Tibial nerve (tissue), 3 donors: ENCODE results near the gene MED16.

Experiments used
- CTCF ChIP-seq, 5 experiments: fragments of 200-600 bp in 3 of 5; fragments of 450-650 bp in 2 of 5; sonication (generic) in 3 of 5; IDR thresholded peaks; one replicate each; pipeline ENCODE4 v1.5.1; 2016 to 2019; ENCODE audit warnings: antibody characterized with exemption in 5 of 5, mild to moderate bottlenecking in 3 of 5, moderate library complexity in 2 of 5
- POLR2A ChIP-seq, 2 donors: fragments of 450-650 bp; IDR thresholded peaks; one replicate each; pipeline ENCODE4 v1.6.1; 2017; ENCODE audit warnings: antibody characterized with exemption in 2 of 2, mild to moderate bottlenecking in 2 of 2, moderate library complexity in 2 of 2

DNA sequence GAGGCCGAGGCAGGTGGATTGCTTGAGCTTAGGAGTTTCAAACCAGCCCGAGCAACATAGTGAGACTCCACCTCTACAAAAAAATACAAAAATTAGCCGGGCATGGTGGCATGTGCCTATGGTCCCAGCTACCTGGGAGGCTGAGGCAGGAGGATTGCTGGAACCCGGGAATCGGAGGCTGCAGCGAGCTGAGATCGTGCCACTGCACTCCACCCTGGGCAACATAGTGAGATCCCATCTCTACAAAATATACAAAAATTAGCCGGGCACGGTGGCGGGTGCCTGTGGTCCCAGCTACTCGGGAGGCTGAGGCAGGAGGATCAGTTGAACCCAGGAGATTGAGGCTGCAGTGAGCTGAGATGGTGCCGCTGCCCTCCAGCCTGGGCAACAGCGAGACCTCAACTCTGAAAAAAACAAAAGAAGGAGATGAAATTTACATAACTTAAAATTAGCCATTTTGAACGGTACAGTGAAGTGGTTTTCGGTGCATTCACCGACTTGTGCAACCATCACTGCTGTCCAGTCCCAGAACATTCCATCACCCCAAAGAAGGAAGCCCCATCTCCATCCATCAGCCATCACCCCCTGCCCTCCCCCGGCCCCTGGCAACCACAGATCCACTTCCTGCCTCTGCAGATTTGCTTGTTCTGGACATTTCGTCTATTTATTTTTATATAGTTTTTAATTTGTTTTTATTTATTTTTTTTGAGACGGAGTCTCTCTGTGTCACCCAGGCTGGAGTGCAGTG, 66.9 kb downstream of the MED16 start:
- TF ChIP-seq CTCF (IDR thresholded peaks at IDR 0.05) (no peak), POLR2A (IDR thresholded peaks at IDR 0.05) (no peak)
